Peyer's patch (tissue), 4 donors: Measurements from ENCODE around the gene PLAAT5. TPM values are rescaled to one million over a fixed set of nuclear protein-coding genes. Genes with fewer than 3 reads are reported as not detected.

Experiments
- DNase-seq, 3 donors: peaks; one replicate each; pipeline ENCODE4 v3.0.0-alpha.2; 2017 to 2019
- H3K27ac ChIP-seq, 4 donors: fragments of 200-600 bp; sonication (generic); one replicate each; pipeline ENCODE4 v1.5.1; 2016 to 2019
- H3K27me3 ChIP-seq, 2 donors: fragments of 200-600 bp; sonication (generic); one replicate each; pipeline ENCODE4 v1.5.1; 2019
- H3K36me3 ChIP-seq, 3 donors: fragments of 200-600 bp; sonication (generic); one replicate each; pipeline ENCODE4 v1.5.1; 2016 to 2019
- H3K4me1 ChIP-seq, 4 donors: fragments of 200-600 bp; sonication (generic); one replicate each; pipeline ENCODE4 v1.5.1; 2016 to 2019
- H3K4me3 ChIP-seq, 4 donors: fragments of 200-600 bp; sonication (generic); 1 replicate in 3 of 4; 2 replicates in 1 of 4; pipeline ENCODE4 v1.5.1; 2016 to 2019; ENCODE audit warnings: mild to moderate bottlenecking in 1 of 4
- H3K9me3 ChIP-seq, 4 donors: fragments of 200-600 bp; sonication (generic); one replicate each; pipeline ENCODE4 v1.5.1; 2016 to 2019; ENCODE audit warnings: mild to moderate bottlenecking in 1 of 4
- CTCF ChIP-seq, 6 experiments: fragments of 450-650 bp in 4 of 6; fragments of 200-600 bp in 2 of 6; sonication (generic) in 1 of 6; IDR thresholded peaks; one replicate each; pipeline ENCODE4 v1.5.1; 2017 to 2019; ENCODE audit warnings: antibody characterized with exemption in 6 of 6, mild to moderate bottlenecking in 3 of 6, moderate library complexity in 1 of 6
- POLR2A ChIP-seq, 2 donors: fragments of 450-650 bp; IDR thresholded peaks; one replicate each; pipeline ENCODE4 v1.5.1; 2017; ENCODE audit warnings: antibody characterized with exemption in 2 of 2, mild to moderate bottlenecking in 2 of 2, moderate library complexity in 2 of 2
- total RNA-seq, 4 donors: library from RNA; depleted of rRNA; stranded (reverse); fragments of >200 nt; gene quantifications; one replicate each; pipeline ENCODE4 v1.1.0, GENCODE V29; 2016

Gene PLAAT5
- total RNA-seq, 4 donors from 2014 or later = 0.67 to 3.3 TPM; not detected in 2

GRCh38 chr11:63491240-63491587 is 247 bp upstream of the PLAAT5 start:
- Histone ChIP-seq H3K36me3 (no peaks in the 10 kb centered on the region), H3K27me3 (no peaks in the 10 kb centered on the region), H3K4me3 (peak overlapping the region; percentile 34 to 58 (median 42)), H3K27ac (peak overlapping the region; percentile 14 to 63 (median 46)), H3K4me1 (peaks cover 0 to 17% (median 0%) of the 10 kb centered on the region in 4 donors), H3K9me3 (no peaks in the 10 kb centered on the region)
- no peak for DNase-seq
- TF ChIP-seq CTCF (IDR thresholded peaks at IDR 0.05) (no peak), POLR2A (IDR thresholded peaks at IDR 0.05) (no peak)

DNA sequence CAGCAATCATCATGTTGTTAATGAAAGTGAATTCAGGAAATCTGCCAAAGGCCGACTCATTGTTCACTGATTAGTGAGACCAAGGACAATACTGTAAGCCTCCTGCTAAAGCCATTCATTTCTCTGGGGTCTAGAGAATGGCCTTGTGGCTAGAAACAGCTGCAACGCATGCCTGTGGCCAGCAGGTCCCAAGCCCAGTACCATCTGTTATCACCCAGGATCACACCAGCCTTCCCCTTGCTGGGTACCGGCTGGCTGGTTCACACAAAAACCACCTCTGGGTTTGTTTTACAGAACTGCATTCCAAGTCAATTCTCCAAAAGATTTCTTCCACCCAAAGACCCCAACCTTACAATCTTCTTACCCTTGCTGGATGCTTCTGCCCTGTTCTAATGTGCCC is 1.1 kb downstream of the PLAAT5 start:
- Histone ChIP-seq H3K27ac (peak overlapping the region in 1 of 4 donors; percentile 63), H3K36me3 (no peaks in the 10 kb centered on the region), H3K4me3 (no peak overlapping the region), H3K4me1 (peaks cover 0 to 17% (median 0%) of the 10 kb centered on the region in 4 donors), H3K9me3 (no peaks in the 10 kb centered on the region), H3K27me3 (no peaks in the 10 kb centered on the region)
- DNase-seq = no peak
- TF ChIP-seq POLR2A (IDR thresholded peaks at IDR 0.05) (no peak), CTCF (IDR thresholded peaks at IDR 0.05) (no peak)

DNA sequence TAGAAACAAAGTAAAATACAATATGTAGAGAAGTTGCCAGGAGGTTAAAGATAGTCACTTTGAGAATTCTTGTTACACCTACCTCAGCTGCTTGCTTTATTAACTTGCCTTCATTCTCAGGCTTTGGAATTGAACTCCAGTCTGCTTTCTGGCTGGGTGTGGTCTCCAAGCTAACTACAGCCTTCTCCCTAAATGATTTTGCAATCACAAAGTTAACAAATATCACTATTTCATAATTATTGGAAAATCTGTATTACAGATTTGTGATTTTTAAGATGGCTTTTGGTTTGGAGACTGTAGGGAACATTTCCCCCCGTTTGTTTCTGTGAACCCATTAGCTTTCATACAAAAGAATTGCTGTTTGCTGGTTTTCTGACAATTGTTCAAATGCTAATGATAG is 2.2 kb downstream of the PLAAT5 start:
- Histone ChIP-seq H3K36me3 (no peaks in the 10 kb centered on the region), H3K9me3 (no peaks in the 10 kb centered on the region), H3K4me3 (no peak overlapping the region), H3K27ac (no peak overlapping the region), H3K27me3 (no peaks in the 10 kb centered on the region), H3K4me1 (peaks cover 0 to 17% (median 0%) of the 10 kb centered on the region in 4 donors)
- DNase-seq = no peak
- TF ChIP-seq CTCF (IDR thresholded peaks at IDR 0.05) = no peak
- no peak for TF ChIP-seq POLR2A (IDR thresholded peaks at IDR 0.05)

DNA sequence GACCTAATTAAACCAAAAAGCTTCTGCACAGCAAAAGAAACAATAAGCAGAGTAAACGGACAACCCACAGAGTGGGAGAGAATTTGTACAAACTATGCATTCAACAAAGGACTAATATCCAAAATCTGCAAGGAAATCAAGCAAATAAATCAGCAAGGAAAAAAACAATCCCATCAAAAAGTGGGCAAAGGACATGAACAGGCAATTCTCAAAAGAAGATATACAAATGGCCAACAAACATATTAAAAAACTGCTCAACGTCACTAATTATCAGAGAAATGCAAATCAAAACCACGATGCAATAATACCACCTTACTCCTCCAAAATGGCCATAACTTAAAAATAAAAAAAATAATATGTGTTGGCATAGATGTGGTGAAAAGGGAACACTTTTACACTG is 5.2 kb downstream of the PLAAT5 start:
- no peak overlapping the region for H3K4me3 ChIP-seq
- H3K36me3 ChIP-seq = no peaks in the 10 kb centered on the region
- peaks cover 0 to 2% (median 0%) of the 10 kb centered on the region in 4 donors for H3K4me1 ChIP-seq
- TF ChIP-seq POLR2A (IDR thresholded peaks at IDR 0.05) (no peak), CTCF (IDR thresholded peaks at IDR 0.05) (no peak)
- H3K27me3 ChIP-seq = no peaks in the 10 kb centered on the region
- no peak overlapping the region for H3K27ac ChIP-seq
- no peaks in the 10 kb centered on the region for H3K9me3 ChIP-seq
- no peak for DNase-seq

GRCh38 chr11:63480039-63480438 is 10.9 kb downstream of the PLAAT5 start:
- no peak for DNase-seq
- Histone ChIP-seq H3K27ac (no peak overlapping the region), H3K27me3 (no peaks in the 10 kb centered on the region), H3K36me3 (no peaks in the 10 kb centered on the region), H3K4me1 (no peaks in the 10 kb centered on the region), H3K9me3 (no peaks in the 10 kb centered on the region), H3K4me3 (no peak overlapping the region)
- no peak for TF ChIP-seq POLR2A (IDR thresholded peaks at IDR 0.05)
- no peak for TF ChIP-seq CTCF (IDR thresholded peaks at IDR 0.05)

GRCh38 chr11:63478896-63479295 is 12.1 kb downstream of the PLAAT5 start:
- H3K9me3 ChIP-seq = no peaks in the 10 kb centered on the region
- DNase-seq = peak in 2 of 3 donors; percentile 25 to 78
- no peaks in the 10 kb centered on the region for H3K36me3 ChIP-seq
- H3K4me3 ChIP-seq = no peak overlapping the region
- H3K27me3 ChIP-seq = no peaks in the 10 kb centered on the region
- TF ChIP-seq CTCF (IDR thresholded peaks at IDR 0.05) (peak; percentile 77 to 97 (median 94)), POLR2A (IDR thresholded peaks at IDR 0.05) (no peak)
- no peak overlapping the region for H3K27ac ChIP-seq
- no peaks in the 10 kb centered on the region for H3K4me1 ChIP-seq
